Neural crest cell (in vitro differentiated cells): ENCODE measurements around the gene TOX3. TPM values are rescaled to one million over a fixed set of nuclear protein-coding genes. Genes with fewer than 3 reads are reported as not detected.

ENCODE experiments used
- DNase-seq: peaks from one replicate; pipeline ENCODE4 v3.0.0; 2021; ENCODE audit warnings: low read depth, mixed read lengths, low spot score
- H3K27ac Mint-ChIP-seq: one replicate; pipeline ENCODE4 v1.8.0; 2021; ENCODE audit warnings: mild to moderate bottlenecking, mixed read lengths; ENCODE audit not compliant: unreplicated experiment
- H3K27me3 Mint-ChIP-seq: 2 replicates; pipeline ENCODE4 v1.8.0; 2021; ENCODE audit warnings: low read depth, mild to moderate bottlenecking, mixed read lengths
- H3K36me3 Mint-ChIP-seq: 2 replicates; pipeline ENCODE4 v1.8.0; 2021; ENCODE audit warnings: low read depth, mild to moderate bottlenecking, mixed read lengths
- H3K4me1 Mint-ChIP-seq: 2 replicates; pipeline ENCODE4 v1.8.0; 2021; ENCODE audit warnings: mixed read lengths
- H3K4me3 Mint-ChIP-seq: one replicate; pipeline ENCODE4 v1.8.0; 2021; ENCODE audit warnings: mild to moderate bottlenecking, mixed read lengths
- H3K9me3 Mint-ChIP-seq: 2 replicates; pipeline ENCODE4 v1.8.0; 2021; ENCODE audit warnings: mixed read lengths
- total RNA-seq: library from RNA; stranded (reverse); gene quantifications from 2 replicates; pipeline ENCODE4 v1.2.1, GENCODE V29; 2021
- TF ChIP-seq, protein P1 (sequence below): fragments of 200-600 bp; sonication (generic); conservative IDR thresholded peaks from 2 replicates; pipeline ENCODE4 v1.5.0; 2021; ENCODE audit warnings: antibody characterized with exemption, mild to moderate bottlenecking

Gene TOX3
- total RNA-seq, 1 donor from 2014 or later, result 37.5 TPM

DNA sequence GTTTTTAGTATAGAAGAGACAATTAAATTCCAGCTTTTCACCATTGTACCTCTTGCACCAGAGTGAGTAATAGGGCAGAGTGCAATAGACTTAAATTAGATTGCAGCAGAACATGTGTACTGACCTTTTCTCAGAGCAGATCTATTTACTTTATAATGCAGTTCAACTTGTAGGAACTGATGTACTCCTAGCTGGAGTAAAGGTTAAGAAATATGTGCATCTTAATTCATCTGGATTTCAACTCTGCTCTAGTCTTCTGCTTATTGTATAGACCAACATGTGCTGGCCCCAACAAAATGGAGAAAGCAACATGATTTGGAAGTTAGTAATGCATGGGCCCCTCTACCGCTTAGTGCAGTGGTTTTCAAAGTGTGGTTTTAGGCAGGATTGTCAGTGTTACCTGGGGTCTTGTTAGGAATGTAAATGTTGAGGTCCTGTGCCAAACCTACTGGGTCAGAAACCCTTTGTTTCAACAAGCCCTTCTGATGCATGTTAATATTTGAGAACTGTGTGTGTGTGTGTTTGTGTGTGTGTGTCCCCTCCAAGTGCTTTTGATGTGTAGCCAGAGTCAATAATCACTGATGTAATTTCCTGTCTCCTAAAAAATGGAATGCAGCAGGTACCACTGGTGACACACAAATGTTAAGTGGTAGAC, 138.6 kb downstream of the TOX3 start:
- TF ChIP-seq, protein P1, sequence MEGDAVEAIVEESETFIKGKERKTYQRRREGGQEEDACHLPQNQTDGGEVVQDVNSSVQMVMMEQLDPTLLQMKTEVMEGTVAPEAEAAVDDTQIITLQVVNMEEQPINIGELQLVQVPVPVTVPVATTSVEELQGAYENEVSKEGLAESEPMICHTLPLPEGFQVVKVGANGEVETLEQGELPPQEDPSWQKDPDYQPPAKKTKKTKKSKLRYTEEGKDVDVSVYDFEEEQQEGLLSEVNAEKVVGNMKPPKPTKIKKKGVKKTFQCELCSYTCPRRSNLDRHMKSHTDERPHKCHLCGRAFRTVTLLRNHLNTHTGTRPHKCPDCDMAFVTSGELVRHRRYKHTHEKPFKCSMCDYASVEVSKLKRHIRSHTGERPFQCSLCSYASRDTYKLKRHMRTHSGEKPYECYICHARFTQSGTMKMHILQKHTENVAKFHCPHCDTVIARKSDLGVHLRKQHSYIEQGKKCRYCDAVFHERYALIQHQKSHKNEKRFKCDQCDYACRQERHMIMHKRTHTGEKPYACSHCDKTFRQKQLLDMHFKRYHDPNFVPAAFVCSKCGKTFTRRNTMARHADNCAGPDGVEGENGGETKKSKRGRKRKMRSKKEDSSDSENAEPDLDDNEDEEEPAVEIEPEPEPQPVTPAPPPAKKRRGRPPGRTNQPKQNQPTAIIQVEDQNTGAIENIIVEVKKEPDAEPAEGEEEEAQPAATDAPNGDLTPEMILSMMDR, result no peak
- Mint-ChIP-seq H3K4me3 (no peak overlapping the region), H3K9me3 (peaks cover 7% of the 10 kb centered on the region), H3K27ac (no peak overlapping the region), H3K4me1 (peaks cover 3% of the 10 kb centered on the region), H3K27me3 (no peaks in the 10 kb centered on the region), H3K36me3 (no peaks in the 10 kb centered on the region)
- no peak for DNase-seq

DNA sequence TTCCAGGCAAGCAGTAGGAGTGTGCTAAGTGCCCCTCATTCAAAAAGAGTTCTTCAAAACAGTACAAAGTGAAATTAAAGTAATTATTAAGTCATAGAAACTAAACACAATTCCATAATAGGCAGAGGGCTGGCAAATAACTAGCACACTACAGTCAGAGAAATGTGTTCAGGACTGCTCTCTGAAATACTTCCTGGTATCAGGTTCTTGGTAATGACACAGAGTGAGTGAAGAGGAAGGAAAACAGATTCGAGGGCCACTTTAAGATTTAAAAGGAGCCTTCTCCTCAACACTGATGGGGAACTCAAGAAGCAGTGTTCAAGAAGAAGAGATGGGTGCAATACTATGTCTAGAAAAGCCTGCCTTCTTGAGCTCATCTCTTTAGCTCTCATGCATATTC, 139.2 kb downstream of the TOX3 start:
- H3K27me3 Mint-ChIP-seq, result no peaks in the 10 kb centered on the region
- TF ChIP-seq, protein P1, result no peak
- no peak overlapping the region for H3K4me3 Mint-ChIP-seq
- peaks cover 7% of the 10 kb centered on the region for H3K9me3 Mint-ChIP-seq
- H3K27ac Mint-ChIP-seq, result no peak overlapping the region
- H3K36me3 Mint-ChIP-seq, result no peaks in the 10 kb centered on the region
- peaks cover 3% of the 10 kb centered on the region for H3K4me1 Mint-ChIP-seq
- no peak for DNase-seq

GRCh38 chr16:52405441-52405840, 141.5 kb downstream of the TOX3 start:
- no peak for DNase-seq

DNA sequence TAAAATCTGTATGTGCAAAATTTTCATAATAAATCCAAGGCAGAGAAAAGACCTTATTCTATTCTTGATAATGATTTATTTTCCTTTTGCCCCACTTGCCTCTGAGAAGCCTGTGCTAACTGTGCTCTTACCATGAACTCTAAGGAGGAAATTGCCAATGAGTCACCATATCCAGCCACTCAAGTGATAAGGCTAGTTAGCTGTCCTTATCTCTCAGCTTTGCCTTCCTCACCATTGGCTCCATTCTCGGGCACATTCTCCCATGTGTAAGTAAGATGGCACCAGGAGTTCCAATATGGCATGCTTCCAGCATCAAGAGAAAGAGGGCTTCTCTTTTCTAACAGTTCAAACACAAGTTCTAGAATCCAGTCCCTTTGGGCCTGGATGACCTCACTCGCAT, 142.4 kb downstream of the TOX3 start:
- H3K36me3 Mint-ChIP-seq, result no peaks in the 10 kb centered on the region
- no peak for DNase-seq
- H3K4me3 Mint-ChIP-seq, result no peak overlapping the region
- no peaks in the 10 kb centered on the region for H3K9me3 Mint-ChIP-seq
- no peak overlapping the region for H3K27ac Mint-ChIP-seq
- TF ChIP-seq, protein P1, result no peak
- no peaks in the 10 kb centered on the region for H3K27me3 Mint-ChIP-seq
- H3K4me1 Mint-ChIP-seq, result peaks cover 3% of the 10 kb centered on the region

More at GRCh38 chr16:52405441-52405840, 141.5 kb downstream of the TOX3 start:
- TF ChIP-seq, protein P1, result no peak
- H3K4me3 Mint-ChIP-seq, result no peak overlapping the region
- no peak overlapping the region for H3K27ac Mint-ChIP-seq
- no peaks in the 10 kb centered on the region for H3K36me3 Mint-ChIP-seq
- peaks cover 3% of the 10 kb centered on the region for H3K4me1 Mint-ChIP-seq
- H3K9me3 Mint-ChIP-seq, result peaks cover under 1% of the 10 kb centered on the region
- H3K27me3 Mint-ChIP-seq, result no peaks in the 10 kb centered on the region

DNA sequence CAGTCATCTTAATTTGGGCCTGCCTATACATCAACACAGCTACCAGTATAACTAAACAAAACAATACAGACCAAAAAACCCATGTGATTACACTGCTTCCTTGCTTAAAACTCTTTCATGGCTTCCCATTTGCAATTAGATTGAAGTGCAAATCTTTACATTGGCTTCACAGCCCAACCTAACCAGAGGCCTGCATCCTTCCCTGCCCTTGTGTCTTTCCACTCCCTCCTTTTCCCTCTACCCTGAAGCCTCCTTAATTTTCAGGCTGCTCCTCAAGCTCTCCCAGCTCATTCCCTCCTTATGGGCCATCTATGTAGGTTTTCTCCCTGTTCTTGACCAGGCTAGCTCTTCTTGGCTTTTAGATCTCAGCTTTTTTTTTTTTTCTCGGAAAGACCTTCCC, 147.8 kb downstream of the TOX3 start:
- TF ChIP-seq, protein P1, result no peak
- DNase-seq, result no peak
- Mint-ChIP-seq H3K9me3 (peaks cover 9% of the 10 kb centered on the region), H3K27me3 (no peaks in the 10 kb centered on the region), H3K4me3 (no peak overlapping the region), H3K27ac (no peak overlapping the region), H3K4me1 (no peaks in the 10 kb centered on the region), H3K36me3 (peaks cover 2% of the 10 kb centered on the region)
